GM12878 (cell line): Measurements from ENCODE around the gene MGST1. TPM values are rescaled to one million over a fixed set of nuclear protein-coding genes. Genes with fewer than 3 reads are reported as not detected.

Experiments used
- ATAC-seq: fragments of 200-7000 bp; cut with Tn5 transposase; 3 replicates; pipeline ENCODE4 v1.9.1; 2020; ENCODE audit warnings: mild to moderate bottlenecking, moderate library complexity
- BruUV-seq: library from RNA; stranded (reverse); fragments of 400-500 nt; replicated peaks from 2 replicates; lab custom pipeline; 2021; lab: Mats Ljungman, UMichigan
- CTCF ChIA-PET: fragments of 300-600 bp; sonication (Branson Sonifier 250); formaldehyde crosslinking; extraction: SDS; loops from one replicate; lab custom pipeline; 2021; ENCODE audit warnings: inconsistent platforms; lab: Yijun Ruan, JAX
- POLR2A ChIA-PET: fragments of 350-600 bp; formaldehyde crosslinking; extraction: SDS; loops from one replicate; lab custom pipeline; 2021; ENCODE audit warnings: inconsistent platforms; lab: Charles Lee
- RAD21 ChIA-PET: fragments of 300-600 bp; sonication (Branson Sonifier 250); formaldehyde crosslinking; loops from one replicate; lab custom pipeline; 2023; ENCODE audit warnings: antibody characterized with exemption; ENCODE audit not compliant: unreplicated experiment; lab: Charles Lee
- SMC1A ChIA-PET: fragments of 300-600 bp; sonication (Branson Sonifier 250); formaldehyde crosslinking; loops from one replicate; lab custom pipeline; 2023; ENCODE audit not compliant: unreplicated experiment, uncharacterized antibody; lab: Charles Lee
- DNase-seq: peaks from one replicate; pipeline ENCODE4 v3.0.0-alpha.2; 2011; ENCODE audit warnings: low read depth, low spot score
- FAIRE-seq: peaks from 3 replicates; lab custom pipeline; 2011; peaks lifted over from hg19 to GRCh38; lab: Jason Lieb, UNC
- H2AFZ ChIP-seq: 2 replicates; pipeline ENCODE4 v1.6.0; 2011; ENCODE audit warnings: low read depth, low read length, control low read depth; ENCODE audit not compliant: control insufficient read depth
- H3K27ac ChIP-seq: 2 replicates; pipeline ENCODE4 v1.5.1; 2011; ENCODE audit warnings: control low read depth; ENCODE audit not compliant: control insufficient read depth, insufficient read depth
- H3K27me3 ChIP-seq, 2 experiments: replicated peaks in 1 of 2; 2 replicates each; pipeline versions ENCODE4 v1.6.0 to v1.6.1; 2011; ENCODE audit warnings: low read length in 1 of 2; ENCODE audit not compliant: control insufficient read depth in 2 of 2, insufficient read depth in 2 of 2
- H3K36me3 ChIP-seq, 2 experiments: 2 replicates each; pipeline ENCODE4 v1.5.1; 2011; ENCODE audit warnings: low read length in 1 of 2; ENCODE audit not compliant: control insufficient read depth in 2 of 2, insufficient read depth in 2 of 2
- H3K4me1 ChIP-seq: 2 replicates; pipeline ENCODE4 v1.6.1; 2011; ENCODE audit warnings: mild to moderate bottlenecking, low read length, moderate library complexity, mixed read lengths; ENCODE audit not compliant: control insufficient read depth, insufficient read depth
- H3K4me2 ChIP-seq: 2 replicates; pipeline ENCODE4 v1.6.0; 2011; ENCODE audit warnings: control low read depth; ENCODE audit not compliant: control insufficient read depth, insufficient read depth
- H3K4me3 ChIP-seq: fragments of 200-600 bp; sonication (generic); 2 replicates; pipeline ENCODE4 v1.5.1; 2016
- H3K79me2 ChIP-seq: 2 replicates; pipeline ENCODE4 v1.6.0; 2011; ENCODE audit warnings: low read length; ENCODE audit not compliant: control insufficient read depth, insufficient read depth
- H3K9ac ChIP-seq: 2 replicates; pipeline ENCODE4 v1.8.0; 2011; ENCODE audit warnings: low read length, control low read depth, mixed read lengths; ENCODE audit not compliant: control insufficient read depth, insufficient read depth
- H3K9me3 ChIP-seq: replicated peaks from 3 replicates; pipeline ENCODE4 v1.5.1; 2011; ENCODE audit warnings: mild to moderate bottlenecking, low read length; ENCODE audit not compliant: control insufficient read depth, insufficient read depth
- H4K20me1 ChIP-seq: 2 replicates; pipeline ENCODE4 v1.6.0; 2011; ENCODE audit not compliant: control insufficient read depth, insufficient read depth
- BHLHE40 ChIP-seq, 2 experiments: fragments of 450-650 bp in 1 of 2; IDR thresholded peaks; 2 replicates each; pipeline ENCODE4 v1.6.1; 2011 to 2017; ENCODE audit warnings: low read depth in 2 of 2, borderline replicate concordance in 1 of 2, improper control_type of control experiment in 1 of 2, low read length in 1 of 2, mild to moderate bottlenecking in 1 of 2
- CBFB ChIP-seq: IDR thresholded peaks from 2 replicates; pipeline ENCODE4 v1.6.1; 2016; ENCODE audit warnings: antibody characterized with exemption, low read depth
- MYB ChIP-seq: fragments of 150-350 bp; IDR thresholded peaks from 2 replicates; pipeline ENCODE4 v1.6.1; 2014; ENCODE audit warnings: mild to moderate bottlenecking, low read depth, low read length, borderline replicate concordance
- NR2C1 ChIP-seq: fragments of 450-650 bp; IDR thresholded peaks from 2 replicates; pipeline ENCODE4 v1.6.1; 2017; ENCODE audit warnings: antibody characterized with exemption, mild to moderate bottlenecking, moderate library complexity
- RUNX3 ChIP-seq: IDR thresholded peaks from 2 replicates; pipeline ENCODE4 v1.6.1; 2012; ENCODE audit warnings: low read length, inconsistent platforms
- WGBS: methylation state at CpG from one replicate; pipeline ENCODE4 v1.1.6; 2016; ENCODE audit warnings: low lambda C conversion rate; ENCODE audit not compliant: insufficient replicate concordance, insufficient coverage; ENCODE audit errors: missing lambda C conversion rate; 5-methylcytosine and 5-hydroxymethylcytosine counted together
- in situ Hi-C: fragments of 300-500 bp; cut with MboI; formaldehyde crosslinking; loops from 9 replicates; pipeline ENCODE4 v1.14.3; 2018; ENCODE audit warnings: mixed read lengths
- intact Hi-C: fragments of 100-400 bp; cut with micrococcal nuclease; formaldehyde crosslinking; loops from one replicate; pipeline ENCODE4 v1.14.2; 2022; ENCODE audit not compliant: unreplicated experiment
- polyA plus RNA-seq, 11 experiments: library from polyadenylated mRNA; depleted of rRNA in 4 of 11; unstranded in 6 of 11; stranded (reverse) in 5 of 11; fragments of >200 nt; fragmentation: Nextera tagmentation in 4 of 11; fragmentation: Illumina TruSeq in 1 of 11; extraction: Ambion mirVana in 4 of 11; extraction: Trizol in 1 of 11; gene quantifications; 1 replicate in 1 of 11; 2 replicates in 10 of 11; pipeline versions ENCODE4 v1.2.1 to v1.2.3, GENCODE V29; 2011 to 2016; ENCODE audit warnings: inconsistent platforms in 2 of 11, missing spikeins in 2 of 11, low read depth in 1 of 11
- total RNA-seq, 4 experiments: library from RNA; depleted of rRNA in 3 of 4; stranded (reverse); fragments of >200 nt in 3 of 4; fragmentation: Illumina TruSeq in 1 of 4; extraction: Trizol in 1 of 4; gene quantifications; 2 replicates each; pipeline versions ENCODE4 v1.2.1 to v1.2.3, GENCODE V29; 2013 to 2021
- TF ChIP-seq, protein P1 (sequence below): fragments of 450-650 bp; IDR thresholded peaks from 2 replicates; pipeline ENCODE4 v1.6.1; 2016; ENCODE audit warnings: mild to moderate bottlenecking, moderate library complexity, borderline replicate concordance

Gene MGST1
- total and polyA plus RNA-seq, 10 of the 15 experiments (the other 5 are each of a cell fraction or from before 2014, with no cell fraction given), result 22.5 to 237 (median 172) TPM

DNA sequence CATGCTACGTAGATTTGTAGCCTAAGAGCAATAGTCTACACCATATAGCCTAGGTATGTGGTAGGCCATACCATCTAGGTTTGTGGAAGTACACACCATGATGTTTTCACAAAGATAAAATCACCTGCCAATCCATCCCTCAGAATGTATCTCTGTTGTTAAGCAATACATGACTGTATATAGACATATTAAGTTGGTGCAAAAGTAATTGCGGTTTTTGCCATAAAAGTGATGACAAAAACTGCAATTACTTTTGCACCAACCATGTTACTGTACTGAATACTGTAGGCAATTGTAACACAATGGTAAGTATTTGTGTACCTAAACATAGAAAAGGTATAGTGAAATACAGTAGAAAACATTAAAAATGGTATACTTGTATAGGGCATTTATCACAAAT, 40.5 kb downstream of the MGST1 start:
- WGBS, result 36% methylated on average over 2 of the region's 2 CpGs

More for the DNA sequence above, 40.5 kb downstream of the MGST1 start:
- ChIA-PET POLR2A (no interaction called here), RAD21 (interaction anchor here (0.8 to 0.9 kb wide), 2 partner anchors 20 to 211 kb away, joined by 3 to 4 read pairs; no protein-coding TSS in a partner anchor), CTCF (interaction anchor here (1.2 kb wide), 1 partner anchor 182 kb away, joined by 3 read pairs; no protein-coding TSS in a partner anchor), SMC1A (interaction anchor here (1.1 to 1.7 kb wide), 2 partner anchors 288 to 1201 kb away, joined by 3 to 5 read pairs; no protein-coding TSS in a partner anchor)
- no peaks in the 10 kb centered on the region for H3K36me3 ChIP-seq
- in situ Hi-C loops, result no loop called here
- no peaks in the 10 kb centered on the region for H3K79me2 ChIP-seq
- no peak overlapping the region for H3K4me2 ChIP-seq
- H3K9ac ChIP-seq, result no peak overlapping the region
- ATAC-seq (no peak), FAIRE-seq (no peak)
- no peaks in the 10 kb centered on the region for H3K4me1 ChIP-seq
- no peaks in the 10 kb centered on the region for H3K9me3 ChIP-seq
- H4K20me1 ChIP-seq, result no peaks in the 10 kb centered on the region
- no peak for TF ChIP-seq MYB
- TF ChIP-seq BHLHE40 (IDR thresholded peaks at IDR 0.05; ENCODE audit: borderline replicate concordance in 1 of 2, low read depth in 2 of 2, low read length in 1 of 2), result no peak
- no peak for TF ChIP-seq RUNX3
- TF ChIP-seq NR2C1, result no peak
- TF ChIP-seq CBFB, result no peak
- TF ChIP-seq, protein P1, sequence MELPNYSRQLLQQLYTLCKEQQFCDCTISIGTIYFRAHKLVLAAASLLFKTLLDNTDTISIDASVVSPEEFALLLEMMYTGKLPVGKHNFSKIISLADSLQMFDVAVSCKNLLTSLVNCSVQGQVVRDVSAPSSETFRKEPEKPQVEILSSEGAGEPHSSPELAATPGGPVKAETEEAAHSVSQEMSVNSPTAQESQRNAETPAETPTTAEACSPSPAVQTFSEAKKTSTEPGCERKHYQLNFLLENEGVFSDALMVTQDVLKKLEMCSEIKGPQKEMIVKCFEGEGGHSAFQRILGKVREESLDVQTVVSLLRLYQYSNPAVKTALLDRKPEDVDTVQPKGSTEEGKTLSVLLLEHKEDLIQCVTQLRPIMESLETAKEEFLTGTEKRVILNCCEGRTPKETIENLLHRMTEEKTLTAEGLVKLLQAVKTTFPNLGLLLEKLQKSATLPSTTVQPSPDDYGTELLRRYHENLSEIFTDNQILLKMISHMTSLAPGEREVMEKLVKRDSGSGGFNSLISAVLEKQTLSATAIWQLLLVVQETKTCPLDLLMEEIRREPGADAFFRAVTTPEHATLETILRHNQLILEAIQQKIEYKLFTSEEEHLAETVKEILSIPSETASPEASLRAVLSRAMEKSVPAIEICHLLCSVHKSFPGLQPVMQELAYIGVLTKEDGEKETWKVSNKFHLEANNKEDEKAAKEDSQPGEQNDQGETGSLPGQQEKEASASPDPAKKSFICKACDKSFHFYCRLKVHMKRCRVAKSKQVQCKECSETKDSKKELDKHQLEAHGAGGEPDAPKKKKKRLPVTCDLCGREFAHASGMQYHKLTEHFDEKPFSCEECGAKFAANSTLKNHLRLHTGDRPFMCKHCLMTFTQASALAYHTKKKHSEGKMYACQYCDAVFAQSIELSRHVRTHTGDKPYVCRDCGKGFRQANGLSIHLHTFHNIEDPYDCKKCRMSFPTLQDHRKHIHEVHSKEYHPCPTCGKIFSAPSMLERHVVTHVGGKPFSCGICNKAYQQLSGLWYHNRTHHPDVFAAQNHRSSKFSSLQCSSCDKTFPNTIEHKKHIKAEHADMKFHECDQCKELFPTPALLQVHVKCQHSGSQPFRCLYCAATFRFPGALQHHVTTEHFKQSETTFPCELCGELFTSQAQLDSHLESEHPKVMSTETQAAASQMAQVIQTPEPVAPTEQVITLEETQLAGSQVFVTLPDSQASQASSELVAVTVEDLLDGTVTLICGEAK, result peak; percentile 53; the same call in 1 of the 2 replicates
- TF ChIP-seq, all 136 proteins: peak for 1
- DNase-seq, result no peak
- Histone ChIP-seq H2AFZ (no peak overlapping the region), H3K27me3 (no peaks in the 10 kb centered on the region), H3K4me3 (no peak overlapping the region), H3K27ac (no peak overlapping the region)
- BruUV-seq, result no TSS peak
- intact Hi-C loops, result no loop called here
